Right atrium auricular region (tissue), 2 donors: Measurements from ENCODE around the gene CECR2. TPM values are rescaled to one million over a fixed set of nuclear protein-coding genes. Genes with fewer than 3 reads are reported as not detected.

ENCODE experiments used
- DNase-seq: peaks from one replicate; pipeline ENCODE4 v3.0.0-alpha.2; 2019; ENCODE audit warnings: low spot score
- H3K27ac ChIP-seq, 2 donors: fragments of 200-600 bp; sonication (generic); 1 replicate in 1 of 2; 2 replicates in 1 of 2; pipeline ENCODE4 v1.5.1; 2016 to 2019
- H3K27me3 ChIP-seq, 2 donors: fragments of 200-600 bp; sonication (generic); one replicate each; pipeline versions ENCODE4 v1.5.1 to v1.6.0; 2017 to 2019
- H3K36me3 ChIP-seq: fragments of 200-600 bp; sonication (generic); one replicate; pipeline ENCODE4 v1.5.1; 2016
- H3K4me1 ChIP-seq, 2 donors: fragments of 200-600 bp; sonication (generic); one replicate each; pipeline versions ENCODE4 v1.5.1 to v1.6.0; 2017 to 2019
- H3K4me3 ChIP-seq, 2 donors: fragments of 200-600 bp; sonication (generic); 1 replicate in 1 of 2; 2 replicates in 1 of 2; pipeline ENCODE4 v1.5.1; 2017 to 2019; ENCODE audit warnings: mild to moderate bottlenecking in 1 of 2, moderate library complexity in 1 of 2
- H3K9me3 ChIP-seq, 2 donors: fragments of 200-600 bp; sonication (generic); one replicate each; pipeline ENCODE4 v1.5.1; 2019
- CTCF ChIP-seq, 2 donors: fragments of 200-600 bp; sonication (generic); IDR thresholded peaks; one replicate each; pipeline ENCODE4 v1.5.1; 2019; ENCODE audit warnings: antibody characterized with exemption in 2 of 2
- total RNA-seq, 2 donors: library from RNA; depleted of rRNA; stranded (reverse); fragments of >200 nt; gene quantifications; one replicate each; pipeline ENCODE4 v1.1.0, GENCODE V29; 2016

The CECR2 gene
- total RNA-seq, 2 donors from 2014 or later, result 4.0 to 4.8 TPM

GRCh38 chr22:17381192-17381913 is 12.1 kb downstream of the CECR2 start:
- Histone ChIP-seq H3K27me3 (no peaks in the 10 kb centered on the region), H3K4me3 (no peak overlapping the region), H3K4me1 (peaks cover 0 to 27% of the 10 kb centered on the region in 2 donors), H3K27ac (peak overlapping the region in 1 of 2 donors; percentile 79), H3K9me3 (peaks cover 0 to 11% of the 10 kb centered on the region in 2 donors), H3K36me3 (no peaks in the 10 kb centered on the region)
- DNase-seq, result no peak
- no peak for TF ChIP-seq CTCF (IDR thresholded peaks at IDR 0.05)

GRCh38 chr22:17384612-17385330 is 15.5 kb downstream of the CECR2 start:
- no peak overlapping the region for H3K4me3 ChIP-seq
- no peak overlapping the region for H3K27ac ChIP-seq
- H3K27me3 ChIP-seq, result no peaks in the 10 kb centered on the region
- peaks cover 0 to 11% of the 10 kb centered on the region in 2 donors for H3K9me3 ChIP-seq
- H3K4me1 ChIP-seq, result peaks cover 0 to 15% of the 10 kb centered on the region in 2 donors
- no peak for TF ChIP-seq CTCF (IDR thresholded peaks at IDR 0.05)
- DNase-seq, result no peak
- H3K36me3 ChIP-seq, result no peaks in the 10 kb centered on the region

DNA sequence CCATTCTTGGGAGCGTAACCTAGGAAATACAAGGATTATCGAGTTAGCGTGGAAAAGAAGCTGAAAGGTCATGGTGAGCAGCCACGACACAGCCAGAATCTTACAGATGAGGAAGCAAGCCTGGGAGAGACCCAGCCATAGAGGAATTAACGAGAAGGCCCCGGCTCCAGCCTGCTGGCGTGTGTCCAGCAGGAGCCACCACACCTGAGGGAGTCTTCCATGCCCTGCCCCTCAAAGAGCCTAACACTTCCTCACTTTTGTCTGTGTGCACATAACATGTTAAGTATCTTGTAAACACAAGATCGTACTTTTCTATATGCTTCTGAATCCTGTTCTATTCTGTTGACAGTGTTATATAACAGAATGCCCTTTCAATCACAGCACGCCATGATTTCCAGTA is 18.1 kb downstream of the CECR2 start:
- Histone ChIP-seq H3K36me3 (no peaks in the 10 kb centered on the region), H3K4me1 (no peaks in the 10 kb centered on the region), H3K27ac (no peak overlapping the region), H3K4me3 (no peak overlapping the region), H3K27me3 (no peaks in the 10 kb centered on the region), H3K9me3 (peaks cover 0 to 11% of the 10 kb centered on the region in 2 donors)
- no peak for TF ChIP-seq CTCF (IDR thresholded peaks at IDR 0.05)
- no peak for DNase-seq

GRCh38 chr22:17388235-17388634 is 19.0 kb downstream of the CECR2 start:
- Histone ChIP-seq H3K27me3 (no peaks in the 10 kb centered on the region), H3K4me3 (no peak overlapping the region), H3K27ac (no peak overlapping the region), H3K4me1 (no peaks in the 10 kb centered on the region), H3K36me3 (no peaks in the 10 kb centered on the region), H3K9me3 (peaks cover 0 to 11% of the 10 kb centered on the region in 2 donors)
- no peak for TF ChIP-seq CTCF (IDR thresholded peaks at IDR 0.05)
- no peak for DNase-seq

DNA sequence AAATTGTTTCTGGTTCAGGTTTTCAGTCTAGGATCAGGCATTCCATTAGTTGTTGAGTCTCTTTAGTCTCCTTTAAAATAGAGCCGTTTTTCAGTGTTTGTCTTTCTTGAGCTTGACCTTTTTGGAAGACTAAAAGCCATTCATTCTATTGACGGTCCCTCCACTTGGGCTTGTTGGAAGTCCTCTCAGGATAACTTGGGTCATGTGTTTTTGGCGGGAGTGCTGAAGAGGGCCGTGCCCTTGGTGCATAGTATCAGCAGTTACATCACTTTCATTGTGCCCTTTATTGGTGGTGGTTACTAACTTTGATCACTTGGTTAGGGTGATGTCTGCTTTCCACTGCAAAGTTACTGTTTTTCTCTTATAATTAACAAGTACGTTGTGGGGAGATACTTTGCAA is 20.8 kb downstream of the CECR2 start:
- Histone ChIP-seq H3K27ac (no peak overlapping the region), H3K9me3 (peaks cover 0 to under 1% of the 10 kb centered on the region in 2 donors), H3K4me1 (no peaks in the 10 kb centered on the region), H3K27me3 (no peaks in the 10 kb centered on the region), H3K4me3 (no peak overlapping the region), H3K36me3 (no peaks in the 10 kb centered on the region)
- no peak for DNase-seq
- TF ChIP-seq CTCF (IDR thresholded peaks at IDR 0.05), result no peak
